Vagina (tissue), 2 donors: ENCODE results near the gene RANGAP1.

Experiments used
- CTCF ChIP-seq, 3 experiments: fragments of 450-650 bp in 2 of 3; fragments of 200-600 bp in 1 of 3; sonication (generic) in 1 of 3; IDR thresholded peaks; one replicate each; pipeline ENCODE4 v1.5.1; 2017 to 2019; ENCODE audit warnings: antibody characterized with exemption in 3 of 3, mild to moderate bottlenecking in 2 of 3, moderate library complexity in 2 of 3
- POLR2A ChIP-seq, 2 donors: fragments of 450-650 bp; IDR thresholded peaks; one replicate each; pipeline ENCODE4 v1.6.1; 2017; ENCODE audit warnings: antibody characterized with exemption in 2 of 2, mild to moderate bottlenecking in 2 of 2, moderate library complexity in 2 of 2
- POLR2AphosphoS5 ChIP-seq, 2 donors: sonication (generic); formaldehyde crosslinking; IDR thresholded peaks; one replicate each; pipeline ENCODE4 v1.9.0; 2017; ENCODE audit warnings: antibody characterized with exemption in 2 of 2, mild to moderate bottlenecking in 2 of 2, low read depth in 1 of 2; ENCODE audit not compliant: insufficient read depth in 1 of 2

DNA sequence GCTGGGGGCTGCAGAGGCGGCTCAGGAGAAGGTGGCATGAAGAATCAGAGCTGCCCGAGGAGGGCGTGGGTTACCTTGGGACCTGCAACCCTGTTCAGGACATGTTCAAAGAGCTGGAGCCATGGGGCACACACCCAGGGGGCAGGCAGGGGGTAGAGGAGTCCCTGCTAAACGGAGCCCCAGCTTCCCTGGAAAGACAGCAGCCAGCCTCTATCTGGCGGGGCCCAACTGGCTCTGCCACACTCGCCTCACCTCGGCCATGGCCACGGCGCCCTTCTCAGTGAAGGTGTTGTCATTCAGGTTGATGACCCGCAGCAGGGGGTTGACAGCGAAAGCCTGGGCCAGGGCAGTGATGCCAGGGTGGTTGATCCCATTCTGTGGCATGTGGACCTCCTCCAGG lies 28.3 kb downstream of the RANGAP1 start:
- no peak for TF ChIP-seq POLR2A (IDR thresholded peaks at IDR 0.05)
- no peak for TF ChIP-seq CTCF (IDR thresholded peaks at IDR 0.05)
- TF ChIP-seq POLR2AphosphoS5 (IDR thresholded peaks at IDR 0.05; ENCODE audit: insufficient read depth in 1 of 2, low read depth in 1 of 2), result no peak
